GM19240 (cell line): ENCODE measurements around the gene PLB1.
"Not testable (repeated sequence)": the region's sequence is repeated elsewhere in the genome, so short reads cannot be mapped to it uniquely, and the experiment has no call there.

Source experiments
- DNase-seq: peaks from one replicate; pipeline ENCODE4 v3.0.0; 2011; ENCODE audit warnings: low spot score; ENCODE audit not compliant: insufficient read length

Gene PLB1

GRCh38 chr2:28463893-28464292 is 32.0 kb upstream of the PLB1 start:
- DNase-seq = no peak

GRCh38 chr2:28465148-28465885 is 30.5 kb upstream of the PLB1 start:
- DNase-seq = no peak

- DNase-seq = no peak
Observed at GRCh38 chr2:28469304-28469703, 26.6 kb upstream of the PLB1 start.

GRCh38 chr2:28469947-28470535 is 25.8 kb upstream of the PLB1 start:
- DNase-seq = no peak

GRCh38 chr2:28470759-28471158 is 25.1 kb upstream of the PLB1 start:
- DNase-seq = no peak

- DNase-seq = no peak
Observed at GRCh38 chr2:28471214-28471613, 24.6 kb upstream of the PLB1 start.

- DNase-seq = no peak
Observed at GRCh38 chr2:28471701-28472236, 24.1 kb upstream of the PLB1 start.

- DNase-seq = not testable (repeated sequence)
Observed at GRCh38 chr2:28472641-28473040, 23.2 kb upstream of the PLB1 start.

- no peak for DNase-seq
Observed at GRCh38 chr2:28475088-28475595, 20.7 kb upstream of the PLB1 start.

GRCh38 chr2:28477087-28477486 is 18.8 kb upstream of the PLB1 start:
- no peak for DNase-seq

GRCh38 chr2:28477645-28478044 is 18.2 kb upstream of the PLB1 start:
- DNase-seq = no peak

- no peak for DNase-seq
Observed at GRCh38 chr2:28480403-28481049, 15.3 kb upstream of the PLB1 start.

- DNase-seq = no peak
Observed at GRCh38 chr2:28481905-28482304, 14.0 kb upstream of the PLB1 start.

GRCh38 chr2:28484835-28485234 is 11.0 kb upstream of the PLB1 start:
- no peak for DNase-seq

GRCh38 chr2:28486526-28486925 is 9.3 kb upstream of the PLB1 start:
- DNase-seq = no peak

GRCh38 chr2:28487258-28487657 is 8.6 kb upstream of the PLB1 start:
- no peak for DNase-seq

GRCh38 chr2:28488083-28488830 is 7.6 kb upstream of the PLB1 start:
- DNase-seq = no peak

- DNase-seq = no peak
Observed at GRCh38 chr2:28488858-28489575, 6.8 kb upstream of the PLB1 start.

- DNase-seq = no peak
Observed at GRCh38 chr2:28490558-28490957, 5.3 kb upstream of the PLB1 start.

- no peak for DNase-seq
Observed at GRCh38 chr2:28492282-28492681, 3.6 kb upstream of the PLB1 start.

- no peak for DNase-seq
Observed at GRCh38 chr2:28493636-28494035, 2.2 kb upstream of the PLB1 start.
